Liver (tissue), 9 donors: ENCODE measurements around the gene TMEM145. TPM values are rescaled to one million over a fixed set of nuclear protein-coding genes. Genes with fewer than 3 reads are reported as not detected.
A peak's percentile ranks its signal among the peaks of the same experiment; 100 is the strongest.

Experiments used
- DNase-seq: peaks from one replicate; pipeline ENCODE4 v3.0.0-alpha.2; 2017; ENCODE audit warnings: low spot score
- H3K27ac ChIP-seq, 2 donors: one replicate each; pipeline ENCODE4 v1.7.0; 2013; ENCODE audit warnings: inconsistent platforms in 2 of 2, low read length in 2 of 2, control low read depth in 1 of 2, low read depth in 1 of 2, mild to moderate bottlenecking in 1 of 2
- H3K27me3 ChIP-seq, 4 donors: one replicate each; pipeline versions ENCODE4 v1.6.1 to v1.7.0; 2013; ENCODE audit warnings: low read length in 3 of 4, inconsistent platforms in 1 of 4, mild to moderate bottlenecking in 1 of 4, moderate library complexity in 1 of 4; ENCODE audit not compliant: control insufficient read depth in 4 of 4, insufficient read depth in 4 of 4
- H3K36me3 ChIP-seq, 4 donors: one replicate each; pipeline versions ENCODE4 v1.6.1 to v1.7.0; 2013; ENCODE audit warnings: low read length in 3 of 4, mild to moderate bottlenecking in 3 of 4, low read depth in 1 of 4, moderate library complexity in 1 of 4; ENCODE audit not compliant: control insufficient read depth in 4 of 4, insufficient read depth in 3 of 4
- H3K4me1 ChIP-seq, 4 donors: one replicate each; pipeline versions ENCODE4 v1.6.1 to v1.7.0; 2013; ENCODE audit warnings: low read length in 3 of 4, mild to moderate bottlenecking in 3 of 4, moderate library complexity in 1 of 4; ENCODE audit not compliant: control insufficient read depth in 4 of 4, insufficient read depth in 4 of 4
- H3K4me3 ChIP-seq, 3 donors: one replicate each; pipeline versions ENCODE4 v1.6.1 to v1.7.0; 2013; ENCODE audit warnings: low read length in 3 of 3, control low read depth in 1 of 3, low read depth in 1 of 3, mild to moderate bottlenecking in 1 of 3
- H3K9ac ChIP-seq, 2 donors: one replicate each; pipeline ENCODE4 v1.7.0; 2013; ENCODE audit warnings: low read length in 2 of 2, mild to moderate bottlenecking in 2 of 2, moderate library complexity in 2 of 2, control low read depth in 1 of 2, low read depth in 1 of 2
- H3K9me3 ChIP-seq, 4 donors: one replicate each; pipeline versions ENCODE4 v1.6.1 to v1.7.0; 2013; ENCODE audit warnings: low read length in 3 of 4; ENCODE audit not compliant: control insufficient read depth in 4 of 4
- CTCF ChIP-seq: fragments of 150-350 bp; IDR thresholded peaks from 2 replicates; pipeline ENCODE4 v1.5.1; 2017; ENCODE audit warnings: improper control_type of control experiment, low read depth, low read length; ENCODE audit not compliant: missing input control
- EGR1 ChIP-seq, 2 donors: IDR thresholded peaks; 2 replicates each; pipeline ENCODE4 v1.6.1; 2016 to 2018; ENCODE audit warnings: antibody characterized with exemption in 2 of 2, low read depth in 2 of 2
- FOXA2 ChIP-seq: IDR thresholded peaks from 2 replicates; pipeline ENCODE4 v1.6.1; 2016; ENCODE audit warnings: antibody characterized with exemption
- GABPA ChIP-seq, 2 donors: IDR thresholded peaks in 1 of 2; conservative IDR thresholded peaks in 1 of 2; 2 replicates each; pipeline ENCODE4 v1.6.1; 2016; ENCODE audit warnings: antibody characterized with exemption in 2 of 2, mild to moderate bottlenecking in 1 of 2, moderate library complexity in 1 of 2
- HNF4A ChIP-seq, 2 donors: conservative IDR thresholded peaks; 2 replicates each; pipeline ENCODE4 v1.6.1; 2016; ENCODE audit warnings: antibody characterized with exemption in 2 of 2, mild to moderate bottlenecking in 2 of 2
- JUND ChIP-seq, 2 donors: IDR thresholded peaks; 2 replicates each; pipeline ENCODE4 v1.6.1; 2016; ENCODE audit warnings: antibody characterized with exemption in 2 of 2
- REST ChIP-seq: IDR thresholded peaks from 2 replicates; pipeline ENCODE4 v1.6.1; 2016; ENCODE audit warnings: antibody characterized with exemption, mild to moderate bottlenecking
- RXRA ChIP-seq, 2 donors: IDR thresholded peaks; 2 replicates each; pipeline ENCODE4 v1.6.1; 2017 to 2018; ENCODE audit warnings: antibody characterized with exemption in 2 of 2, mild to moderate bottlenecking in 1 of 2
- ZBTB33 ChIP-seq: IDR thresholded peaks from 2 replicates; pipeline ENCODE4 v1.6.1; 2016; ENCODE audit warnings: antibody characterized with exemption
- WGBS: extraction: QIAGEN DNeasy Blood & Tissue Kit; methylation state at CpG from one replicate; pipeline ENCODE4 v1.1.7; 2013; 5-methylcytosine and 5-hydroxymethylcytosine counted together
- polyA plus RNA-seq, 2 donors: library from polyadenylated mRNA; stranded (reverse) in 1 of 2; unstranded in 1 of 2; fragments of 200-250 nt in 1 of 2; fragments of >200 nt in 1 of 2; fragmentation: Nextera tagmentation in 1 of 2; extraction: Ambion mirVana in 1 of 2; gene quantifications; one replicate each; pipeline versions ENCODE4 v1.2.1 to v1.2.3, GENCODE V29; 2013 to 2015
- total RNA-seq, 2 donors: library from RNA; depleted of rRNA; stranded (reverse); fragments of >200 nt; gene quantifications; one replicate each; pipeline ENCODE4 v1.2.3, GENCODE V29; 2014
- donor health status: healthy.
- donor health status: healthy.
- donor health status: healthy.
- donor health status: healthy.
- donor health status: healthy.

The TMEM145 gene
- total and polyA plus RNA-seq, 4 donors: 0.02 to 0.08 TPM; not detected in 2

GRCh38 chr19:42303876-42304275 lies 9.2 kb upstream of the TMEM145 start:
- Histone ChIP-seq H3K27ac (no peak overlapping the region), H3K36me3 (no peaks in the 10 kb centered on the region), H3K27me3 (no peaks in the 10 kb centered on the region), H3K4me1 (peaks cover 2 to 13% (median 5%) of the 10 kb centered on the region in 4 donors), H3K9ac (no peak overlapping the region), H3K4me3 (no peak overlapping the region), H3K9me3 (no peaks in the 10 kb centered on the region)
- DNase-seq: no peak
- TF ChIP-seq FOXA2 (no peak), EGR1 (IDR thresholded peaks at IDR 0.05; ENCODE audit: low read depth in 2 of 2) (no peak), RXRA (IDR thresholded peaks at IDR 0.05) (peak in 1 of 2 donors; percentile 11), REST (no peak), JUND (IDR thresholded peaks at IDR 0.05) (no peak)
- WGBS: 77% methylated on average over 8 of the region's 8 CpGs

- no peak for DNase-seq
- WGBS: 88% methylated on average over 22 of the region's 22 CpGs
- H3K4me3 ChIP-seq: no peak overlapping the region
- no peaks in the 10 kb centered on the region for H3K27me3 ChIP-seq
- no peak overlapping the region for H3K27ac ChIP-seq
- H3K36me3 ChIP-seq: no peaks in the 10 kb centered on the region
- no peak overlapping the region for H3K9ac ChIP-seq
- TF ChIP-seq FOXA2 (no peak), ZBTB33 (no peak), EGR1 (IDR thresholded peaks at IDR 0.05; ENCODE audit: low read depth in 2 of 2) (no peak), GABPA (IDR thresholded peaks at IDR 0.05 in 1 of 2, conservative IDR thresholded peaks at IDR 0.05 in 1 of 2) (no peak), JUND (IDR thresholded peaks at IDR 0.05) (no peak), CTCF (no peak), REST (no peak), HNF4A (conservative IDR thresholded peaks at IDR 0.05) (no peak)
- H3K4me1 ChIP-seq: peaks cover 2 to 11% (median 5%) of the 10 kb centered on the region in 4 donors
- H3K9me3 ChIP-seq: no peaks in the 10 kb centered on the region
These were observed 6.5 kb upstream of the TMEM145 start for GRCh38 chr19:42306646-42307045.
